ENCODE measurements around the gene YBX1. TPM values are rescaled to one million over a fixed set of nuclear protein-coding genes. Genes with fewer than 3 reads are reported as not detected.
A peak's percentile ranks its signal among the peaks of the same experiment; 100 is the strongest.

YBX1 gene
- polyA plus RNA-seq (2013, experiment 1 of 2): 1,020 TPM
- polyA plus RNA-seq (2013, experiment 2 of 2): 1,034 TPM

DNA sequence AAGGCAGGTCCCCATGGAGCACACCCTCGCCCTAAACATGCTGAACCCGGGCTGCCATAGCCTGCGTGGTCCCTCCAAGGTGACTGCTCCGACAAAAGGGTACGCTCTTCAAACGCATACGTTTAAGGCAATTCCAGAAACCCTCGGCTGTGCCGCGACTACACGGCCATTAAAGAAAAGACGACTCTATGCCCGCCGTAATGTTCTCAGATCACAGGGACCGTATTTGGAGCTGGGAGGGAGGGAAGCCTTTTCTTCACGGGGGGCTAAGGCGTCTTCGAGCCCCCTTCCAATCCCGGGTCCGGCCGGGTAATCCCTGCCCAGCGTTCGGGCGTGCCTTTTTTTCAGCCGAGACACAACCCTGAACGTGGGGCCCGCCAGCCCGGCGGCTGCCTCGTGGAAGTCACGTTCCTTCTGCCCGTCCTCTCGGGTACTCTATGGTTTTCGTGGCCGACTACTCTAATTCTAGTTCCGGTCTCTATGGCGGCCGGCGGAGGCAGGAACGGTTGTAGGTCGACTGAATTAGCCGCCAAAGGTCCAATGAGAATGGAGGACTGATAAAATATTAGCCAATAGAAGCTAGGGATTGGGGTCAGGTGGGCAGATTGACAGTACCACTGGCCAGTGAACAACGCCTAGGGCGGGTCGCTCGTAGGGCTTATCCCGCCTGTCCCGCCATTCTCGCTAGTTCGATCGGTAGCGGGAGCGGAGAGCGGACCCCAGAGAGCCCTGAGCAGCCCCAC, at the start of gene YBX1:
Gene YBX1 (plus strand): TSS at position 678 of the 743 bp plus-strand sequence. CDS start 148 bp downstream, outside the sequence.
- Histone ChIP-seq H2BK120ac (ENCODE audit: low read depth, low read length) (peak within 1 kb of the TSS; percentile 76), H3K14ac (ENCODE audit: low read length in 2 of 2) (peak within 1 kb of the TSS in 1 of 2 experiments; percentile 75), H4K8ac (ENCODE audit: low read length) (peak within 1 kb of the TSS; percentile 86), H4K91ac (ENCODE audit: low read length) (peak within 1 kb of the TSS; percentile 70), H3K27ac (ENCODE audit: low read length, poor library complexity, severe bottlenecking) (peak within 1 kb of the TSS; percentile 96), H2BK12ac (ENCODE audit: low read length in 2 of 2) (peak within 1 kb of the TSS in 1 of 2 experiments; percentile 83), H2AFZ (ENCODE audit: low read depth, low read length) (no peak within 1 kb of the TSS), H3K4me3 (ENCODE audit: insufficient read depth in 1 of 2, low read depth in 1 of 2, low read length in 2 of 2) (peak within 1 kb of the TSS; percentile 92 to 97), H2BK15ac (ENCODE audit: low read depth, poor library complexity, severe bottlenecking) (peak within 1 kb of the TSS; percentile 57), H2BK5ac (ENCODE audit: low read depth, low read length, poor library complexity, severe bottlenecking) (peak within 1 kb of the TSS; percentile 81), H3K27me3 (ENCODE audit: control insufficient read depth in 1 of 2, insufficient read depth in 1 of 2, low read length in 2 of 2) (no peaks in the 10 kb centered on the region), H3K36me3 (ENCODE audit: control insufficient read depth in 1 of 2, insufficient read depth in 2 of 2, low read depth in 1 of 2, low read length in 2 of 2) (peaks cover 0 to 33% of the 10 kb centered on the region in 2 experiments), H3K23ac (ENCODE audit: low read length in 2 of 2) (peak within 1 kb of the TSS in 1 of 2 experiments; percentile 78), H3K18ac (ENCODE audit: low read depth in 1 of 2, low read length in 2 of 2) (peak within 1 kb of the TSS; percentile 88 to 95), H3K4me1 (ENCODE audit: control insufficient read depth, insufficient read depth, low read depth, low read length) (peaks cover 2% of the 10 kb centered on the region), H3K9me3 (ENCODE audit: control insufficient read depth, low read length) (no peaks in the 10 kb centered on the region), H3K9ac (ENCODE audit: low read length) (peak within 1 kb of the TSS; percentile 97), H3K4ac (ENCODE audit: low read depth in 1 of 2, low read length in 2 of 2) (peak within 1 kb of the TSS; percentile 46 to 95), H2AK5ac (ENCODE audit: low read length, severe bottlenecking) (peak within 1 kb of the TSS; percentile 51), H3K4me2 (ENCODE audit: low read length, poor library complexity, severe bottlenecking) (peak within 1 kb of the TSS; percentile 92), H3K79me1 (replicated peaks; ENCODE audit: low read length, poor library complexity, severe bottlenecking) (no peaks in the 10 kb centered on the region)
- WGBS: under 1% methylated on average over 42 of the region's 54 CpGs
- DNase-seq: peak; percentile 99

DNA sequence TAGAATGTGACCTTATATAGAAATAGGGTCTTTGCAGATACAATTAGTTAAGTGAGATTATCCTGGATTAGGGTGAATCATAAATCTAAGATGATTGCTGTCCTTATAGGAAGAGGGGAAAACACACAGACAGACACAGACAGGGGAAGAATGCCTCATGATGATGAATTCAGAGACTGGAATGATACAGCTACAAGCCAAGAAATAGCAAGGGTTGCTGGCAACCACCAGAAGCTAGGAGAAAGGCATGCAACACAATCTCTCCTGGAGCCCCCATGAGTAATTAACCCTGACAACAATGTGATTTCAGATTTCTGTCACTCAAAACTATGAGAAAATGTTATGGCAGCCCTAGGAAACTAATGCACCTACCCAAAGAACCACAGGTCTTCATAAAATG, 43.1 kb upstream of the YBX1 start:
- Histone ChIP-seq H3K9ac (ENCODE audit: low read length) (no peak overlapping the region), H3K14ac (ENCODE audit: low read length in 2 of 2) (no peak overlapping the region), H3K27me3 (ENCODE audit: control insufficient read depth in 1 of 2, insufficient read depth in 1 of 2, low read length in 2 of 2) (peaks cover 0 to 5% of the 10 kb centered on the region in 2 experiments), H3K4me2 (ENCODE audit: low read length, poor library complexity, severe bottlenecking) (no peak overlapping the region), H3K18ac (ENCODE audit: low read depth in 1 of 2, low read length in 2 of 2) (no peak overlapping the region), H3K4me1 (ENCODE audit: control insufficient read depth, insufficient read depth, low read depth, low read length) (no peaks in the 10 kb centered on the region), H2BK5ac (ENCODE audit: low read depth, low read length, poor library complexity, severe bottlenecking) (no peak overlapping the region), H3K23ac (ENCODE audit: low read length in 2 of 2) (no peak overlapping the region), H3K79me1 (replicated peaks; ENCODE audit: low read length, poor library complexity, severe bottlenecking) (no peaks in the 10 kb centered on the region), H3K4ac (ENCODE audit: low read depth in 1 of 2, low read length in 2 of 2) (no peak overlapping the region), H4K8ac (ENCODE audit: low read length) (no peak overlapping the region), H3K4me3 (ENCODE audit: insufficient read depth in 1 of 2, low read depth in 1 of 2, low read length in 2 of 2) (no peak overlapping the region), H2BK15ac (ENCODE audit: low read depth, poor library complexity, severe bottlenecking) (no peak overlapping the region), H3K9me3 (ENCODE audit: control insufficient read depth, low read length) (no peaks in the 10 kb centered on the region), H3K36me3 (ENCODE audit: control insufficient read depth in 1 of 2, insufficient read depth in 2 of 2, low read depth in 1 of 2, low read length in 2 of 2) (no peaks in the 10 kb centered on the region), H2BK120ac (ENCODE audit: low read depth, low read length) (no peak overlapping the region), H2BK12ac (ENCODE audit: low read length in 2 of 2) (no peak overlapping the region), H2AFZ (ENCODE audit: low read depth, low read length) (no peak overlapping the region), H3K27ac (ENCODE audit: low read length, poor library complexity, severe bottlenecking) (no peak overlapping the region), H2AK5ac (ENCODE audit: low read length, severe bottlenecking) (no peak overlapping the region), H4K91ac (ENCODE audit: low read length) (no peak overlapping the region)
- no peak for DNase-seq

DNA sequence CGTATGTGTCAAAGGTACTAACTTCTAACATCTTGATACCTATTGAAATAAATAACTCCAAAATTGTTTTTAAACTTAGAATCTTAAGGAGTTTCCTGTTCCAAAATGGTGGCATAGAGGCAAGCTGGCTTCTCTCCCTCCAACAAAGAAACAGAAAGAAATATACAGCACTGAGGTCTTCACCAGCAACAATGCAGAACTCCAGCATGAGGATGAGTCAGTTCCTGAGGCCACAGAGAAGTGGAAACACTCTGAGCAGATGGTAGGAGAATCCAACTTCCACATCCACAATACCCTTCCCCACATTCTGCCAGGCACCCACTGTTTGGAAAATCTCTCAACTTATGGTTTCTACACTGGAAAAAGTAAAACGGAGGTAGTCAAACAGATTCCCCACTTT, 36.2 kb upstream of the YBX1 start:
- no peak overlapping the region for H2BK120ac ChIP-seq (ENCODE audit: low read depth, low read length)
- 92% methylated on average over 2 of the region's 2 CpGs for WGBS
- H4K91ac ChIP-seq (ENCODE audit: low read length): no peak overlapping the region
- H3K9me3 ChIP-seq (ENCODE audit: control insufficient read depth, low read length): no peaks in the 10 kb centered on the region
- H3K4me1 ChIP-seq (ENCODE audit: control insufficient read depth, insufficient read depth, low read depth, low read length): no peaks in the 10 kb centered on the region
- no peak overlapping the region for H2BK5ac ChIP-seq (ENCODE audit: low read depth, low read length, poor library complexity, severe bottlenecking)
- H3K36me3 ChIP-seq (ENCODE audit: control insufficient read depth in 1 of 2, insufficient read depth in 2 of 2, low read depth in 1 of 2, low read length in 2 of 2): no peaks in the 10 kb centered on the region
- no peak overlapping the region for H3K23ac ChIP-seq (ENCODE audit: low read length in 2 of 2)
- no peak overlapping the region for H3K4ac ChIP-seq (ENCODE audit: low read depth in 1 of 2, low read length in 2 of 2)
- H4K8ac ChIP-seq (ENCODE audit: low read length): no peak overlapping the region
- no peak overlapping the region for H2BK12ac ChIP-seq (ENCODE audit: low read length in 2 of 2)
- H3K14ac ChIP-seq (ENCODE audit: low read length in 2 of 2): no peak overlapping the region
- no peak overlapping the region for H3K4me3 ChIP-seq (ENCODE audit: insufficient read depth in 1 of 2, low read depth in 1 of 2, low read length in 2 of 2)
- H3K27ac ChIP-seq (ENCODE audit: low read length, poor library complexity, severe bottlenecking): no peak overlapping the region
- H2AK5ac ChIP-seq (ENCODE audit: low read length, severe bottlenecking): no peak overlapping the region
- H3K9ac ChIP-seq (ENCODE audit: low read length): no peak overlapping the region
- no peak overlapping the region for H3K4me2 ChIP-seq (ENCODE audit: low read length, poor library complexity, severe bottlenecking)
- no peaks in the 10 kb centered on the region for H3K79me1 ChIP-seq (replicated peaks; ENCODE audit: low read length, poor library complexity, severe bottlenecking)
- DNase-seq: no peak
- H2AFZ ChIP-seq (ENCODE audit: low read depth, low read length): no peak overlapping the region
- H3K27me3 ChIP-seq (ENCODE audit: control insufficient read depth in 1 of 2, insufficient read depth in 1 of 2, low read length in 2 of 2): no peaks in the 10 kb centered on the region
- H2BK15ac ChIP-seq (ENCODE audit: low read depth, poor library complexity, severe bottlenecking): no peak overlapping the region
- no peak overlapping the region for H3K18ac ChIP-seq (ENCODE audit: low read depth in 1 of 2, low read length in 2 of 2)

DNA sequence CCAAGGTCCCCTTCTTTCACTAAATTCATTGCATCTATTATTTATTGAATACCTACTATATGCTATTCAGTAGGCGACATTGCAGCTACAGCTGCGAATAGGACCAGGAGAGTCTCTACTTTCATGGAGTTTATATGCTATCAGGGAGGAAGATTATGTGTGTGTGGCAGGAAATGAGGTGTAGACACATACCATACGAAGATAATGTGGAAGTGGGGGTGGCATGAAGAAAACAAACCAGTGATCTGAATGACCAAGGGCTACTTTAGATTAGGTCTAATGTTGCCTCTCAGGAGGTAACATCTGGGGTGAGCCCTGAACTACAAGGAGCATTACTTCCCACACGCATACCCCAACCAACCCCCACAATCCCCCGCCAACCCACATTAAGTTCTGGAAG, 25.0 kb upstream of the YBX1 start:
- peaks cover 5% of the 10 kb centered on the region for H3K4me1 ChIP-seq (ENCODE audit: control insufficient read depth, insufficient read depth, low read depth, low read length)
- no peak overlapping the region for H3K4ac ChIP-seq (ENCODE audit: low read depth in 1 of 2, low read length in 2 of 2)
- H4K91ac ChIP-seq (ENCODE audit: low read length): no peak overlapping the region
- DNase-seq: no peak
- H3K9ac ChIP-seq (ENCODE audit: low read length): peak overlapping the region; percentile 90
- H3K23ac ChIP-seq (ENCODE audit: low read length in 2 of 2): no peak overlapping the region
- H2AK5ac ChIP-seq (ENCODE audit: low read length, severe bottlenecking): no peak overlapping the region
- peaks cover 4 to 16% of the 10 kb centered on the region in 2 experiments for H3K36me3 ChIP-seq (ENCODE audit: control insufficient read depth in 1 of 2, insufficient read depth in 2 of 2, low read depth in 1 of 2, low read length in 2 of 2)
- H3K27me3 ChIP-seq (ENCODE audit: control insufficient read depth in 1 of 2, insufficient read depth in 1 of 2, low read length in 2 of 2): peaks cover 0 to 6% of the 10 kb centered on the region in 2 experiments
- no peak overlapping the region for H3K18ac ChIP-seq (ENCODE audit: low read depth in 1 of 2, low read length in 2 of 2)
- H2AFZ ChIP-seq (ENCODE audit: low read depth, low read length): no peak overlapping the region
- no peak overlapping the region for H3K4me2 ChIP-seq (ENCODE audit: low read length, poor library complexity, severe bottlenecking)
- H4K8ac ChIP-seq (ENCODE audit: low read length): no peak overlapping the region
- no peak overlapping the region for H3K14ac ChIP-seq (ENCODE audit: low read length in 2 of 2)
- no peak overlapping the region for H2BK5ac ChIP-seq (ENCODE audit: low read depth, low read length, poor library complexity, severe bottlenecking)
- 97% methylated on average over 2 of the region's 5 CpGs for WGBS
- peak overlapping the region in 1 of 2 experiments; percentile 96 for H3K4me3 ChIP-seq (ENCODE audit: insufficient read depth in 1 of 2, low read depth in 1 of 2, low read length in 2 of 2)
- H2BK12ac ChIP-seq (ENCODE audit: low read length in 2 of 2): no peak overlapping the region
- H2BK120ac ChIP-seq (ENCODE audit: low read depth, low read length): no peak overlapping the region
- peaks cover 20% of the 10 kb centered on the region for H3K79me1 ChIP-seq (replicated peaks; ENCODE audit: low read length, poor library complexity, severe bottlenecking)
- no peak overlapping the region for H3K27ac ChIP-seq (ENCODE audit: low read length, poor library complexity, severe bottlenecking)
- H3K9me3 ChIP-seq (ENCODE audit: control insufficient read depth, low read length): no peaks in the 10 kb centered on the region
- no peak overlapping the region for H2BK15ac ChIP-seq (ENCODE audit: low read depth, poor library complexity, severe bottlenecking)
